ENCODE data around the gene STXBP1. TPM values are rescaled to one million over a fixed set of nuclear protein-coding genes. Genes with fewer than 3 reads are reported as not detected.
A peak's percentile ranks its signal among the peaks of the same experiment; 100 is the strongest.

The STXBP1 gene
- total and polyA plus RNA-seq, 3 experiments from 2014 or later, result 8.2 to 15.2 (median 14.5) TPM

DNA sequence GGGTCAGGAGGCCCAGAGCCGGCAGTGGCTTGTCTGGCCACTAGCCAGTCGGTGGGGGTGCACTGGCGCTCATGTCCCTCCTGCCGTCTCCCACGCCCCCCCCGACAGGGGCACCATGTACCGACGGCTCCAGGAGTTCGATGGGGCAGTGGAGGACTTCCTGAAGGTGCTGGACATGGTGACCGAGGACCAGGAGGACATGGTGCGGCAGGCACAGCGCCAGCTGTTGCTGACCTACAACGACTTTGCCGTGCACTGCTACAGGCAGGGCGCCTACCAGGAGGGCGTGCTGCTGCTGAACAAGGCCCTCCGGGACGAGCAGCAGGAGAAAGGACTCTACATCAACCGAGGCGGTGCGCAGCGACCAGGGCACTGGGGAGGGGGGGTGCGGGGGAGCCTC is 111.9 kb downstream of the STXBP1 start:
- H3K9me3 Mint-ChIP-seq, result no peaks in the 10 kb centered on the region
- ChIA-PET POLR2A (no interaction called here), CTCF (no interaction called here)
- no peak overlapping the region for H3K4me3 Mint-ChIP-seq
- peaks cover 27% of the 10 kb centered on the region for H3K4me1 ChIP-seq (ENCODE audit: insufficient read depth, low read length)
- no peaks in the 10 kb centered on the region for H3K27me3 Mint-ChIP-seq
- H3K36me3 ChIP-seq (ENCODE audit: insufficient read depth, low read length), result no peaks in the 10 kb centered on the region
- H3K27me3 ChIP-seq (ENCODE audit: insufficient read depth, low read length, poor library complexity, severe bottlenecking), result no peaks in the 10 kb centered on the region
- peaks cover 0 to 7% (median 2%) of the 10 kb centered on the region in 3 donors for H3K36me3 Mint-ChIP-seq
- H3K9me3 ChIP-seq (ENCODE audit: low read length), result no peaks in the 10 kb centered on the region
- H3K27ac ChIP-seq (ENCODE audit: low read depth, low read length), result no peak overlapping the region
- H3K4me1 Mint-ChIP-seq, result peaks cover 25 to 37% (median 27%) of the 10 kb centered on the region in 3 donors
- H3K27ac Mint-ChIP-seq, result no peak overlapping the region
- no peak overlapping the region for H3K4me3 ChIP-seq (ENCODE audit: low read length)
- no peak for DNase-seq

DNA sequence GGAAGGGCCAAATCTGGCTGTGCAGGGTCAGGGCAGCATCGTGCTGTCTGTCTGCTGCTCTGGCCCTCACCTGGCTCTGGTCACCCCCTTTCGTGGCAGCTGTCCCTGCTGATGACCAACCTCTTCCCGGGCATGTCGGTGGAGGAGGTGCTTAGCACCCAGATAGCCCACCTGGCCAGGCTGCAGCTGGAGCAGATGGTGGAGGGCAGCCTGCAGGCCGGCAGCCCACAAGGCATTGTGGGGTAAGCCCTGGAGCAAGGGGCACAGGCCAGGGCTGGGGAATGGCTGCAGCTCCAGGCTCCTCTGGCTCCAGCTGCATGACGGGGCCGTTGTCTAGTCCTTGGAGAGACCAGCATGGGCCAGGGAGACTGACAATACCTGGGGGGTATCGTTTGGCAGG is 114.8 kb downstream of the STXBP1 start:
- H3K4me1 ChIP-seq (ENCODE audit: insufficient read depth, low read length), result peaks cover 5% of the 10 kb centered on the region
- ChIA-PET CTCF (interaction anchor here (1.1 kb wide), 1 partner anchor 195 kb away, joined by 3 read pairs; no protein-coding TSS in a partner anchor), POLR2A (interaction anchor here (0.6 kb wide), 1 partner anchor 162 kb away, joined by 5 read pairs; no protein-coding TSS in a partner anchor)
- no peaks in the 10 kb centered on the region for H3K27me3 ChIP-seq (ENCODE audit: insufficient read depth, low read length, poor library complexity, severe bottlenecking)
- no peaks in the 10 kb centered on the region for H3K36me3 ChIP-seq (ENCODE audit: insufficient read depth, low read length)
- peaks cover 0 to 17% (median 2%) of the 10 kb centered on the region in 3 donors for H3K36me3 Mint-ChIP-seq
- no peak for DNase-seq
- H3K9me3 ChIP-seq (ENCODE audit: low read length), result no peaks in the 10 kb centered on the region
- no peak overlapping the region for H3K4me3 ChIP-seq (ENCODE audit: low read length)
- peak overlapping the region in 1 of 8 donors; percentile 19 for H3K27ac Mint-ChIP-seq
- H3K4me1 Mint-ChIP-seq, result peaks cover 3 to 8% (median 4%) of the 10 kb centered on the region in 3 donors
- H3K27ac ChIP-seq (ENCODE audit: low read depth, low read length), result no peak overlapping the region
- no peaks in the 10 kb centered on the region for H3K9me3 Mint-ChIP-seq
- no peaks in the 10 kb centered on the region for H3K27me3 Mint-ChIP-seq
- H3K4me3 Mint-ChIP-seq, result no peak overlapping the region

DNA sequence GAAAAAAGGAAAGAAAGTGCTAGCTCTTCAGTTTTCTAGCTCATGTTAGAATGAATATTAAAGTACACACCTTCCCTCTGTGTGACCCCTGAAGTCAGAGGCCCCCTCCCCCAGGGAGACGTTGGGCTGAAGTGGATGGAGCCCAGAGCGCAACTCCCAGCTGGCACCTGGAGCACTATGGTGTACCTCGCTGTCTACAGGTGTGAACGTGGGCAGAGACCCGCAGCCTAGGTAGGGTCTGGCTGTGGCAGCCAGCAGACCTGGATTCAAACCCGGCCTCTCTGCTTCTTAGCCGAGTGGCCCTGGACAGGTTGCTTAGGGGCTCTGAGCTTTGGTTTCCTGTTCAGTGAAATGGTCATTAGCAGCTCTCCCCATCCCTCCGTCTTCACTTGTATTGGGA is 116.7 kb downstream of the STXBP1 start:
- POLR2A ChIA-PET, result interaction anchor here (0.7 kb wide), 1 partner anchor 29 kb away, joined by 3 read pairs; no protein-coding TSS in a partner anchor

DNA sequence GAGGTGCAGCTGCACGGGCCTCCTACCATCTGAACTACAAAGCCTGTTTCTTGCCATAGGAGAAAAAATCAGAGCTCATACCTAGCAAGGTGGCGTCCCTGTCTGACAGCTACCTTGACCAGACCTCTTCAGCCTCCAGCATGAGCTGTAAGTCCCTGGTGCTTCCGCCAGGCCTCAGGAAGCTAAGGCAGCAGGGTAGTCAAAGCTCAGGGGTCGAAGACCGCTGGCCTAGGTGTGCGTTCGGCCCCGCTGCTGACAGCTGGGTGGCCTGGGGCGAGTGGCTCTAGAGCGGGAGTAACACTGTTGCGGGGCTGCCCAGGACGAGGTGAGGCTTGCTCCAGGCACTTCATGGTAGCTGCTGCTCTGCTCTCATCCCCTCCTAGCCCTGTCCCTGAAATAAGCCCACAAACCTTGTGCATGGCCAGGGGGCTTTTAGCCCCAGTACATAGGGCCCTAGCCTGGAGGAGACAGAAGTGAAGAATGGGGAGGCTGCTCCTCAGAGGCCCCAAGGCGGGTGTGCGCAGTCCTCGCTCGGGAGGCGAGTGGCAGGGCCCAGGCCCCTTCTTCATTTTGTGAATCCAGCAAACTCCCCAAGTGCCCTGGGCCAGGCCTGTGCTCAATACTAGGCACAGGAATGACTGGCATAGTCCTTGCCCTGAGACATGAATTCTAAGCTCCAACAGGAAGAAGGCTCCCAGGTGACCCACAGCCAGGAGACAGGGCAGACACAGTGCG is 117.6 kb downstream of the STXBP1 start:
- no peaks in the 10 kb centered on the region for H3K27me3 Mint-ChIP-seq
- H3K4me3 Mint-ChIP-seq, result no peak overlapping the region
- CTCF ChIA-PET, result interaction anchor here (1.1 to 1.5 kb wide), 6 partner anchors 10 to 192 kb away, joined by 3 to 6 read pairs (median 3); no protein-coding TSS in a partner anchor
- no peaks in the 10 kb centered on the region for H3K36me3 ChIP-seq (ENCODE audit: insufficient read depth, low read length)
- H3K4me3 ChIP-seq (ENCODE audit: low read length), result no peak overlapping the region
- peaks cover 14% of the 10 kb centered on the region for H3K4me1 ChIP-seq (ENCODE audit: insufficient read depth, low read length)
- no peaks in the 10 kb centered on the region for H3K27me3 ChIP-seq (ENCODE audit: insufficient read depth, low read length, poor library complexity, severe bottlenecking)
- H3K9me3 Mint-ChIP-seq, result no peaks in the 10 kb centered on the region
- no peaks in the 10 kb centered on the region for H3K9me3 ChIP-seq (ENCODE audit: low read length)
- H3K27ac ChIP-seq (ENCODE audit: low read depth, low read length), result no peak overlapping the region
- H3K27ac Mint-ChIP-seq, result peak overlapping the region in 3 of 8 donors; percentile 23 to 97 (median 29)
- H3K36me3 Mint-ChIP-seq, result peaks cover 0 to 21% (median 2%) of the 10 kb centered on the region in 3 donors
- H3K4me1 Mint-ChIP-seq, result peaks cover 9 to 15% (median 11%) of the 10 kb centered on the region in 3 donors
- POLR2A ChIA-PET, result no interaction called here
- no peak for DNase-seq

More for the DNA sequence above, 116.7 kb downstream of the STXBP1 start:
- peaks cover 4 to 7% (median 4%) of the 10 kb centered on the region in 3 donors for H3K4me1 Mint-ChIP-seq
- H3K36me3 Mint-ChIP-seq, result peaks cover 0 to 23% (median 2%) of the 10 kb centered on the region in 3 donors
- CTCF ChIA-PET, result interaction anchor here (1.1 to 1.5 kb wide), 6 partner anchors 9 to 193 kb away, joined by 3 to 6 read pairs (median 3); no protein-coding TSS in a partner anchor
- no peak overlapping the region for H3K27ac ChIP-seq (ENCODE audit: low read depth, low read length)
- peaks cover 5% of the 10 kb centered on the region for H3K4me1 ChIP-seq (ENCODE audit: insufficient read depth, low read length)
- DNase-seq, result no peak
- H3K36me3 ChIP-seq (ENCODE audit: insufficient read depth, low read length), result no peaks in the 10 kb centered on the region
- no peak overlapping the region for H3K4me3 ChIP-seq (ENCODE audit: low read length)
- H3K4me3 Mint-ChIP-seq, result no peak overlapping the region
- H3K9me3 Mint-ChIP-seq, result no peaks in the 10 kb centered on the region
- H3K9me3 ChIP-seq (ENCODE audit: low read length), result no peaks in the 10 kb centered on the region
- H3K27me3 ChIP-seq (ENCODE audit: insufficient read depth, low read length, poor library complexity, severe bottlenecking), result no peaks in the 10 kb centered on the region
- peak overlapping the region in 2 of 8 donors; percentile 43 to 97 for H3K27ac Mint-ChIP-seq
- H3K27me3 Mint-ChIP-seq, result no peaks in the 10 kb centered on the region

DNA sequence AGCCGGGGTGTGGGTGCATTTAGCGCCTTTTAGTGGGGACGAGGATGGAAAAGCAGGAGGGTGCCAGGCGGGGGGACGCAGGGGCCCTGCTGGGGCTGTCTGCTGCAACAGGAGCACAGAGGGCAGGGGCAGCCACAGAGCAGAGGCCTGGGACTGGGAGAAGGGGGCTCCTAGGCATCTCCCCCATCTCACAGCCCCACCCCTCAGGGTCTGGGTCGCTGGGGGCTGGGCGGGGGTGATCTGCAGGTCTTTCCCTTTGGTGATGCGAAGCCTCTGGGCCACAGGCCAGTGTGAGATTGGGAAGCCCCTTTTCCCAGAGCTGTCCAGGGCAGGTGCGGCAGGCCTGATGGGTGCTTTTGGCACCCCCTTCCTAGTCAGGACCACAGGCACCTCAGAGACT is 118.2 kb downstream of the STXBP1 start:
- peaks cover 0 to 22% (median 2%) of the 10 kb centered on the region in 3 donors for H3K36me3 Mint-ChIP-seq
- Histone ChIP-seq H3K27ac (ENCODE audit: low read depth, low read length) (no peak overlapping the region), H3K4me3 (ENCODE audit: low read length) (no peak overlapping the region), H3K27me3 (ENCODE audit: insufficient read depth, low read length, poor library complexity, severe bottlenecking) (no peaks in the 10 kb centered on the region), H3K36me3 (ENCODE audit: insufficient read depth, low read length) (no peaks in the 10 kb centered on the region), H3K4me1 (ENCODE audit: insufficient read depth, low read length) (peaks cover 15% of the 10 kb centered on the region), H3K9me3 (ENCODE audit: low read length) (no peaks in the 10 kb centered on the region)
- ChIA-PET CTCF (no interaction called here), POLR2A (no interaction called here)
- no peak overlapping the region for H3K27ac Mint-ChIP-seq
- DNase-seq, result no peak
- H3K4me3 Mint-ChIP-seq, result no peak overlapping the region
- H3K4me1 Mint-ChIP-seq, result peaks cover 10 to 16% (median 13%) of the 10 kb centered on the region in 3 donors
- H3K27me3 Mint-ChIP-seq, result no peaks in the 10 kb centered on the region
- no peaks in the 10 kb centered on the region for H3K9me3 Mint-ChIP-seq

DNA sequence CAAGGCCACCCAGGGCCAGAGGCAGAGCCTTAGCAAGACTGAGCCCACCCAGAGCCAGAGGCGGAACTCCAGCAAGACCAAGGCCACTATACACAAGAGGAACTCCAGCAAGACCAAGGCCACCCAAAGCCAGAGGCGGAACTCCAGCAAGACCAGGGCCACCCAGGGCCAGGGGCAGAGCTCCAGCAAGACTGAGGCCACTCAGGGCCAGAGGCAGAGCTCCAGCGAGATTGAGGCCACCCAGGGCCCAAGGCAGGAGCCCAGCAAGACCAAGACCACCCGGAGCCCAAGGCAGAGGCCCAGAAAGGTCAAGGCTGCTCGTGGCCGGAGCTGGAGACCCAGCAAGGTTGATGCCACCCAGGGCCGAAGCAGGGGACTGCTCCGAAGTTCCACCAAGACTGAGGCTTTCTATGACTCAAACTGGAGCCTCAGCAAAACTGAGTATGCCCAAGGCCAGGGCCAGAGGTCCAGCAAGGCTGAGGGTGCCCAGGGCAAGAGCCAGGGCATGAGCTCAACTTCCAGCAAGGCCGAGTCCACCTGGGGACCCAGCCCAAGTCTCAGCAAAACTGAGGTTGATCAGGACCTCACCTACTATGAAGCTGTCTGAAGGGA is 118.8 kb downstream of the STXBP1 start:
- CTCF ChIA-PET, result interaction anchor here (0.6 to 1.5 kb wide), 3 partner anchors 139 to 191 kb away, joined by 3 read pairs; no protein-coding TSS in a partner anchor

DNA sequence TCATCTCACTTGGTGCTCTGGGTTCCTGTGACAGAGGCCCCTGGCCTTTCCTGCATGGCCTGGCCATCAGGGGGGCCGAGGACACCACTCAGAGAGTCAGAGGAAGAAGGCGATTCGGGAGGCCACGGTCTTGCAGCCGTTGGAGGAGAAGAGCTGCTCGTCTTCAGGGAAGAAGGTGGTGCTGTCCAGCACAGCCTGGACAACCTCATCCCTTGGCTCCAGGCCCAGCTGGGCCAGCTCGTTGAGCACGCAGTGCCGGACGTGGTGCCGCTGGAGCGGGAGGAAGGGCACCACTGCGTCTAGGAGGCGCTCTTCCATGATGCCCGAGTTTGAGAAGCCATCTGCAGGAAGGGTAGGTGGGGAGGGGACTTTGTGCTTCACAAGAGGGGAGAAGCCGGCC is 119.9 kb downstream of the STXBP1 start:
- POLR2A ChIA-PET, result no interaction called here
- H3K36me3 Mint-ChIP-seq, result peaks cover 0 to 22% (median 0%) of the 10 kb centered on the region in 3 donors
- H3K4me1 Mint-ChIP-seq, result peaks cover 14 to 25% (median 23%) of the 10 kb centered on the region in 3 donors
- H3K4me3 ChIP-seq (ENCODE audit: low read length), result no peak overlapping the region
- CTCF ChIA-PET, result interaction anchor here (0.9 to 1.5 kb wide), 2 partner anchors 147 to 190 kb away, joined by 3 read pairs; no protein-coding TSS in a partner anchor
- H3K9me3 ChIP-seq (ENCODE audit: low read length), result no peaks in the 10 kb centered on the region
- no peaks in the 10 kb centered on the region for H3K9me3 Mint-ChIP-seq
- no peak for DNase-seq
- no peaks in the 10 kb centered on the region for H3K36me3 ChIP-seq (ENCODE audit: insufficient read depth, low read length)
- H3K4me3 Mint-ChIP-seq, result peak overlapping the region in 1 of 7 donors; percentile 48
- peaks cover 22% of the 10 kb centered on the region for H3K4me1 ChIP-seq (ENCODE audit: insufficient read depth, low read length)
- H3K27ac Mint-ChIP-seq, result peak overlapping the region in 2 of 8 donors; percentile 64 to 71
- H3K27me3 Mint-ChIP-seq, result no peaks in the 10 kb centered on the region
- no peak overlapping the region for H3K27ac ChIP-seq (ENCODE audit: low read depth, low read length)
- no peaks in the 10 kb centered on the region for H3K27me3 ChIP-seq (ENCODE audit: insufficient read depth, low read length, poor library complexity, severe bottlenecking)

More for the DNA sequence above, 118.8 kb downstream of the STXBP1 start:
- no peak for DNase-seq
- peaks cover 14 to 23% (median 19%) of the 10 kb centered on the region in 3 donors for H3K4me1 Mint-ChIP-seq
- H3K9me3 Mint-ChIP-seq, result no peaks in the 10 kb centered on the region
- peaks cover 22% of the 10 kb centered on the region for H3K4me1 ChIP-seq (ENCODE audit: insufficient read depth, low read length)
- H3K27ac ChIP-seq (ENCODE audit: low read depth, low read length), result no peak overlapping the region
- POLR2A ChIA-PET, result interaction anchor here (0.9 kb wide), 1 partner anchor 10 kb away, joined by 3 read pairs; no protein-coding TSS in a partner anchor
- H3K9me3 ChIP-seq (ENCODE audit: low read length), result no peaks in the 10 kb centered on the region
- peak overlapping the region in 2 of 8 donors; percentile 47 to 50 for H3K27ac Mint-ChIP-seq
- no peak overlapping the region for H3K4me3 ChIP-seq (ENCODE audit: low read length)
- H3K36me3 ChIP-seq (ENCODE audit: insufficient read depth, low read length), result no peaks in the 10 kb centered on the region
- no peaks in the 10 kb centered on the region for H3K27me3 Mint-ChIP-seq
- peaks cover 0 to 22% (median under 1%) of the 10 kb centered on the region in 3 donors for H3K36me3 Mint-ChIP-seq
- H3K4me3 Mint-ChIP-seq, result no peak overlapping the region
- H3K27me3 ChIP-seq (ENCODE audit: insufficient read depth, low read length, poor library complexity, severe bottlenecking), result no peaks in the 10 kb centered on the region

Measured in CD8-positive, alpha-beta memory T cell (primary cell).